ENCODE measurements around the gene FMOD.

FMOD gene

GRCh38 chr1:203360547-203361185 lies 9.7 kb upstream of the FMOD start:
- DNase-seq: no peak

DNA sequence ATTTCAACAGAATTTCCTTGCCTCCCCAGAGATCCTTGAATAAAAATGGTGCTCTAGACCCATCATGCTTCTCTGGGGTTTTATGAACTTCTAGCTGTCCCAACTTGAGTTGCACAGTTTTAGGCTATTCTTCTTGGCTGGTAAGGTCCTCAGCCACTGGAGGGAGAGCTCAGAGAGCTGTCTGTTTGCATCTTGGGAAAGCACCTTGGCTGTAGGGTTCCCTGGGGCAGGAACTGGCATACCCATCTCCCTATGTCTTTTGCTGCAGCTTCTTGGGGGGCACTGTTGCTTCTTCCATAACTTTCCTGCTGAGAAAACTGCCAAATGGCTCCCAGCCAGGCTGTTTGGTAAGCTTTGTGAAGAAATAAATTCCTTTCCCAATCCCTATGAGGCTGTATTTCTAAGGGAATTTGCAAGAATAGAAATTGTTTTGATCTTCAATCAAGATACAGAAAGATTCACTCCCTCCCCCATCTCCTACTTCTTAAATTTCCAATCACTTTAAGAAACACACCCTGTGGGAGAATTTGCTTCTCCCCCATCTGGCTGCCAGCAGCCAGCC lies 8.2 kb upstream of the FMOD start:
- no peak for DNase-seq

DNA sequence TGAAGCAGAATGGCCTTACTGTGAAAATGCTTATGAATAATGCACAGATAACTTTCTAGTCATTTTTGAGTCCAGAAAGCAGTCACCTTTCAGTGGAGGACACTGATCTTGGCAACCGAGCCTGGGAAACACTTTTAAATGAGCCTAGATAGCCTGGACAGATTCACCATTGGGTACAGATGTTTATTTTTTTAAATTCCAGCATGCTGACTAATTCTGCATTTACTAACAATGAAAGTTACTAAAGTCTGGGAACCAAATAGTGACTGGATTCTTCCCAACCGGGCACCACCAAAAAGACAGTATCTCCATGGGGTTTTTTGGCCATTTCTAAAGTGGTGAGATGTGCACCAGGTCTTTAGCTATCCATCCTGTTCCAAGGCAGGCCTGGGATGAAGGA lies 3.3 kb upstream of the FMOD start:
- DNase-seq: no peak

DNA sequence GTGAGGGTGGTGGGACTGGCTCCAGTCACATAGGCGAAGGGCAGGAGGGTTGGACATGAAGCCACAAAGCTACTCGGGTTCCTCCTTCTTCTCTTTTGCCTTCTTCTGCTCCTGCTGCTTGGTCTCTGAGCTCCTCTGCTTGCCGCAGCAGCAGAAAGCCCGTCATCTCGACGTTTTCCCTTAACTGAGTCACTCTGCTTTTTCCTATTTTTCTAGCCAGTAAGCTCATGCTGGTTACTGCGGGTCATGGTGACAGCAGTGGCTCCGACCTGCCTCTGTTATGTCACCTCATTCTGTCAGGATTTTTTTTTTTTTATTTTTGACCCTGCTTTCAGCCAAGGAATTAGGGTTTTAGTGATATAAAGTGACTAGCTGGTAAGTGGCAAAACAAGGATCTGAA lies 2.6 kb upstream of the FMOD start:
- no peak for DNase-seq

- DNase-seq: no peak
Measured at GRCh38 chr1:203349773-203350524, 973 bp downstream of the FMOD start.

- DNase-seq: no peak
Measured at GRCh38 chr1:203349166-203349565, 1.8 kb downstream of the FMOD start.

- no peak for DNase-seq
Measured at GRCh38 chr1:203346769-203347102, 4.2 kb downstream of the FMOD start.

- no peak for DNase-seq
Measured at GRCh38 chr1:203346060-203346768, 4.7 kb downstream of the FMOD start.

- no peak for DNase-seq
Measured at GRCh38 chr1:203343956-203344754, 6.8 kb downstream of the FMOD start.

GRCh38 chr1:203342192-203342940 lies 8.6 kb downstream of the FMOD start:
- peak; percentile 60 for DNase-seq

- DNase-seq: peak; percentile 68
Measured at GRCh38 chr1:203340112-203340790, 10.7 kb downstream of the FMOD start.

DNA sequence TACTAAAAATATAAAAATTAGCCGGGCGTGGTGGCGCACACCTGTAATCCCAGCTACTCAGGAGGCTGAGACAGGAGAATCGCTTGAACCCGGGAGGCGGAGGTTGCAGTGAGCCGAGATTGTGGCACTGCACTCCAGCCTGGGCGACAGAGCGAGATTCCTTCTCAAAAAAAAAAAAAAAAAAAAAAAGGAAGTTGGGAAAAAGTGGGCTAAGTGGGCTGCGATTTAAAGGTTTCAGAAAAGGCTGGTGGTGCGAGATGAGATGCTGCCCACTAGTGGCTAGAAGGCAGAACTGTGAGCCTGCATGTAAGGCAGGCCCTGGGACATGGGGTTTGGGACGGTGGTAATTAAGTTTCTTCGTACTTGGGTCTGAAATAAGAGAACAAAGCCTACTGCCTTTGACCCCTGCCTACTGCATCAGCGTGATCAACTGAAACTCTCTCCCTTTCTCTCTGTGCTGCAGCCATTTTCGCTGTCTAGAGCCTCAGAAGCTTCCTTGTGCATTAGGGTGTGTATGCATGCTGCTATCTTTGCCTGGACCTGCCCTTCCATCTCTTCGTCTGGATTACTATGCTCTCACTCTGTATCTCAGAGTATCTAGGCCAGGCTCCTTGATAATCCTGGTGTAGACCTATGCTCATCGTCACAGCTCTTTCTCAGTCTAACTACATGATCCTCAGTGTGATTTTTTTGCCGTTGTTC lies 12.4 kb downstream of the FMOD start:
- peak; percentile 69 for DNase-seq

- DNase-seq: no peak
Measured at GRCh38 chr1:203336097-203336496, 14.8 kb downstream of the FMOD start.

DNA sequence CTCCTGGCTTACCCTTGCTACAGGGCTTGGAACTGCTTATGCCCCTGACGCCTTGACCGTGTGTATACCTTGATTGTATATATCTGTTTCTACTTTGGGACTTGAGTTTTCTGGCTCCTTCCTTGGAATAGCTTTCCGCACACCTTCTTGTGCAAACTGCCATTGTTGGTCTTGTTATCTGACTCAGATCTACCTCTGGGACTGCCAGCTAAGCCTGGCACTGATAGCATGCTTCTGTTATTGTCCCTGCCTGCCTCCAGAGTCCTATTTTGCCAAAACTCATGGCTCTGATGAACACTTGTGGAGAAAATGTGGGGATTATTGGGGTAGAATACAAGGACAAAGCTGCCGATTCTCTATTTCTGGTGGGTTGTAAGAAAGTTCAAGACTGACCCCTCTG lies 15.4 kb downstream of the FMOD start:
- no peak for DNase-seq

GRCh38 chr1:203331224-203331623 lies 19.7 kb downstream of the FMOD start:
- no peak for DNase-seq

GRCh38 chr1:203328714-203329122 lies 22.2 kb downstream of the FMOD start:
- DNase-seq: no peak

- peak; percentile 63 for DNase-seq
Measured at GRCh38 chr1:203327684-203328457, 23.1 kb downstream of the FMOD start.

GRCh38 chr1:203326830-203327683 lies 23.9 kb downstream of the FMOD start:
- DNase-seq: peak; percentile 94
